Measurements from ENCODE around the gene C5orf46.
"Not testable (repeated sequence)": the region's sequence is repeated elsewhere in the genome, so short reads cannot be mapped to it uniquely, and the experiment has no call there.

C5orf46 gene

DNA sequence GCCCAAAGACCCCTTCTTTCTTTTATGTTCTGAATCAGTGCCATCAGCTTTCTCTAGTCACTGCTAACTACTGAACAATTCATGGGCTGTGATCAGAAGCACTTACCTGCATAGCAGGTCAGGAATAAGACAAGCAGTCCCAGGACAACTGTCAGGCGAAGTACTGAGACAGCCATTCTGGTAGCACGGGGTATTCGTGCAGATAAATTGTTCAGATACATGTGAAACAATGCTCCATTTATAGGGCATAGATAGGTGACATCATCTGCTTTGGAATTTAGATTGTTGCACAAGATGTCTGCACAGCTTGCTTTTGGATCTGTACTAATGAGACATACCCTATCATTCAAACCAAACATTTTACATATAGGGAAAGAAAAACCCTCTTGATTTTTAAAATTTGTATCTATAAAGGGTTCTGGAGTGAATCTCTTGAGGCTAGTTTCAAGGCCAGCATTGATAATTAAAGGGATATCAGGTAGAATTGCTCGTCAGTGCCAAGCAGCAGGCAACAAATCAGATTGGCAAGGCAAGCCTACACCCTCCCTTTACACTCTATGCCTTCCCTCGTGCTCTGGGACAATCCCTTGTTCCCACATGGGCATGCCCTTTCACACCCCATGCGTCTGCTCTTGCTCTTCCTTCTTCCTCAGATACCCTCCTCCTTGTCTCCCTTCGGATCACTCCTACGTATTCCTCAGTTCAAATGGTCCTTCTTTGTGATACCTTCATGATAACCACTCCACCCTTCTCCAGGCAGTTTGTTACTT lies at the start of gene C5orf46:
Gene C5orf46 (minus strand): TSS at position 213 of the 770 bp plus-strand sequence. CDS start 37 bp downstream, at position 176.
- DNase-seq: no peak

DNA sequence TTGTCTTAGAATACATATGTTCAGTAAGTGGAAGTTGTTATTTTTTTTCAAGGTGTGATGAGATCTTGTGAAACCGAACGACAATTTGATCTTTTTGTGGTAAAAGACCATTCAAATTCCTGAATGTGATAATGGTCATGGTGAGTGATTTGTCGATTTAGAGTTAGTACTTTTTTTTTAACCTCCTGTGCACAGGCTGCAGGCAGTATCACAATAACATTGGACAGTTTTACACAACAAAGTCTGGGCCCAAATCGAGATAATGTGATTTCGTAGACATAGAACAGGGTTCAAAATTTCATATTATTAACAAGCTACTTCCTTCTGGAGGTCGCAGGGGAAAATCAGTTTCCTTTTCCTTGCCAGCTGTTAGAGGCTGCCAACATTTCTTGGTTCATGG lies 48.6 kb upstream of the C5orf46 start:
- no peak for DNase-seq

DNA sequence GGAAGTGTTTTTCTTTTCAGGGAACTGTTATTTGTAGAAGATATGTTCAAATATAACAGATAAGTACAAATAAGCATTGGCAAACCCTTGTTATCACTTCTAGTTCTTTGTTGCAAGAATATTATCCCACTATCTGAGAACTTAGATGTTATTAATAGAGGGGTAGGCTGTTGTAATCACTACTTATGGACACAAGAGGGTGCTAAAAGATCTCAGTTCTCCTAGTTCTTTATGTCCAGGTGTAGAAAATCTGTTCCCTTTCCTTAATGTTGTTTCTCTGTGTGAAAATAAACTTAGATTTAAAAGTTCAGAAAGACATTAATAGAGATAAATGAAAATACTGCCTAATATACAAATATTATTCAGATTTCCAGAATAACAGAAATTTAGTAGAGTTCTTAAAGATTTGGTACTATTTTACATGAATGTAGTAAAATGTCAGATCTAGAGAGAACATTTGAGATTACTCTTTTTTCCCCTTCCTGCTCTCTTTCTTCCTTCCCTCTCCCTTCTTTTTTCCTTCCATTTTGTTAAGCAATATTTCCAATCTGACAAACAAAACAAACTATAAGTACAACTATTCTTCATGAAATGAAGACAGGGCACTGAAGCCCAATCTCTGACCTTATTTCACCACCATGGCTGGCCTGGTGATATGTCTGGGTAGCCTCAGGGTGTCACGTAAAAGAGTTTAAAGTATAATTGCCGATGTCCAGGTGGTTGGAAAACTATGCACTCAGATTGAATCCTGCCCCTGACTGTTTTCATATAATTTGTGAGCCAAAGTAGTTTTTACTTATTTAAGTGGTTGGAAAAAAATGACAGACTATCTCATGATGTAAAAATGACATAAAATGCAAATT lies 43.6 kb upstream of the C5orf46 start:
- peak; percentile 10 for DNase-seq

DNA sequence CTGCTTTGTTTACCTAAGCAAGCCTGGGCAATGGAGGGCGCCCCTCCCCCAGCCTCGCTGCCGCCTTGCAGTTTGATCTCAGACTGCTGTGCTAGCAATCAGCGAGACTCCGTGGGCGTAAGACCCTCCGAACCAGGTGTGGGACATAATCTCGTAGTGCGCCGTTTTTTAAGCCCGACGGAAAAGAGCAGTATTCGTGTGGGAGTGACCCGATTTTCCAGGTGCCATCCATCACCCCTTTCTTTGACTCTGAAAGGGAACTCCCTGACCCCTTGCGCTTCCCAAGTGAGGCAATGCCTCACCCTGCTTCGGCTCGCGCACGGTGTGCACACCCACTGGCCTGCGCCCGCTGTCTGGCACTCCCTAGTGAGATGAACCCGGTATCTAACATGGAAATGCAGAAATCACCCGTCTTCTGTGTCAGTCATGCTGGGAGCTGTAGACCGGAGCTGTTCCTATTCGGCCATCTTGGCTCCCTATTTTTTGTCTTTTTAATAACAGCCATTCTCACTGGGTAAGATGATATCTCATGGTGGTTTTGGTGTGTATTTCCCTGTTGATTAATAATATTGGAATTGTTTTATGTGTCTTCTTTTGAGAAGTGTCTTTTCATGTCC lies 40.4 kb upstream of the C5orf46 start:
- DNase-seq: not testable (repeated sequence)

DNA sequence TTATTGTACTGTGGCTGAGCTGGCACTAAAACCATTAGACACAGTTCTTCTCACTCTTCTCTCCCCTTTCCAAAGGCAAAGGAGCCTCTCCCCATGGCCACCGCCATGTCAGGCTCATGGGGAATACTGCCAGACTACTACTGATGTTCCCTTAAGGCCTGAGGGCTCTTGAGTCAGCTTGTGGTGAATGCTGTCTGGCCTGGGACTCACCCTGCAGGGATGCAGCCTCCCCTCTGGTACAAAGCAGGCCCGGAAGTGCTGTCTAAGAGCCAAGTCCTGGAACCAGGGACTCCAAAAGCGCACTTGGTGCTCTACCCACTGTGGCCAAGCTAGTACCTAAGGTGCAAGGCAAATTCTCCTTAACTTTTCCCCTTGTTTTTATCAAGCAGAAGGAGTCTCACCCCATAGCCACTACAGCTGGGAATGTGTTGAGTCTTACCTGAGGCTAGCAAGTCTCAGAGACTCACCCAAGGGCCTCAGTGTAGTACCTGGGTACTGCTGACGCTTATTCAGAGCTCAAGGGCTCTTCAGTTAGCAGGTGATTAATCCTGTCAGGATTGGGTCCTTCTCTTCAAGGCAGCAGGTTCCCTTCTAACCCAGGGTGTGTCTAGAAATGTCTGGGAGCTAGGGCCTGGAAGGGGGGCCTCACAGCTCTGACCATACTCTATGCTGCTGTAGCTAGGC lies 33.2 kb upstream of the C5orf46 start:
- no peak for DNase-seq

DNA sequence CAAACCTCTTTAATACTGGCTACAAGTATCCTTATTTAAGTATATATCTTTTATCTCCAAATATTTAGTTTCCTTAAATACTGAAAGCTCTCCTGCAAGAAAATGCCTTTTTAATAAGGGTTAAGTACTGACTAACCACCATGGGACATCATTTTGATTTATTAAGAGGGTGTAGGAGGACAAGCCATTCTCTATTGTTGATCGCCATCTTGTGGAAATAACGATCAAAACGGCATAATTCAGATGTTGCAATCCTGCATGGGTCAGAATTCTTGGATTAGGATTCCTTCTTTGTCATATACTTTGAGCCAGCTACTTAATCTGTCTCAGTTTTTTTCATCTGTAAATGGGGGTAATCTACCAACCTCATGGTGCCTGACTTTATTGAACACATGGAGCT lies 28.7 kb upstream of the C5orf46 start:
- no peak for DNase-seq

DNA sequence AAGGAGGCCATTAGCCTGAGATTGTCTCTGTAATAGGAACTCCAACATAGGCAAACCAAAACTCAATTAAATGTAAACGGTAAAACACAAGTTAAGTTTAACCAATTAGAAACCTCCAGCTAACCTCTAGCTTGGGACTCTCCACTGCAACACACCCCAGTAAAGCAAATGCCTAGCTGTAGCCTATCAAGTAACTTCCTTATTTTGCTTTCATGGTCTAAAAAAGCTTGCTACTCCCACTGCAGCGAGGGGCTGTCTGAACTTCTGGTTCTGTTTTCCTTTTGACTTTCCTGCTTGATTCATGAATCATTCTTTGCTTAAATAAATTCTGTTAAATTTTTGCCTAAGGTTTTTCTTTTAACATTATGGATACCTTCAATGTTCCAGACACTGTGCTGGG lies 24.4 kb upstream of the C5orf46 start:
- DNase-seq: no peak

DNA sequence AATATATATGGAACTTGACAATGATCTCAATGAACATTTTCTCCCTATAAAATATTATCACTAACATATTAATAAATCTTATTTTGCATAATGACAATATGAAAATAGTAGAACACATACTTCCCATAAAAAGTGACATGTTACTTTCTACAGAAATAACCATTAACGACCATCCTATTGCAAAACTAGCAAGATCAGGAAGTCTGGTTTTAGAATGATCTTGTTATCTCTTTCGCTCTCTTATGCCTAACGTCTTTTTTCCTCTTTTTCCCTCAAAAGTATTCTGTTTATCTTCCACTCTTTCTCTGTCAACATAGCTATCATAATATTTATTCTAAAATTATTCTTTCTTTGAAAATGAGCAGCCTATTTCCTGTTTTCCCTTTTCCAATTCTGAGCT lies 21.6 kb upstream of the C5orf46 start:
- no peak for DNase-seq

DNA sequence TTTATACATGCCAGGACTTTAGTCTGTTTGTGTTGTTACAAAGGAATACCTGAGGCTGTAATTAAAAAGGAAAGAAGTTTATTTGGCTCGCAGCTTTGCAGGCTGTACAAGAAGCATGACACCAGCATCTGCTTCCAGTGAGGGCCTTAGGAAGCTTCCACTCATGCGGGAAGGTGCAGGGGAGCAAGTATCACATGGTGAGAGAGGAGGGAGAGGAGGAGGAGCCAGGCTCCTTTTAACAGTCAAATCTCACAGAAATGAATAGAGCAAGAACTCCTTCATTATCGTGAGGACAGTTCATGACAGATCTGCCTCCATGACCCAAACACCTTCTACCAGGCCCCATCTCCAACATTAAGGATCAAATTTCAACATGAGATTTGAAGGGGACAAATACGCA lies 18.7 kb upstream of the C5orf46 start:
- no peak for DNase-seq

DNA sequence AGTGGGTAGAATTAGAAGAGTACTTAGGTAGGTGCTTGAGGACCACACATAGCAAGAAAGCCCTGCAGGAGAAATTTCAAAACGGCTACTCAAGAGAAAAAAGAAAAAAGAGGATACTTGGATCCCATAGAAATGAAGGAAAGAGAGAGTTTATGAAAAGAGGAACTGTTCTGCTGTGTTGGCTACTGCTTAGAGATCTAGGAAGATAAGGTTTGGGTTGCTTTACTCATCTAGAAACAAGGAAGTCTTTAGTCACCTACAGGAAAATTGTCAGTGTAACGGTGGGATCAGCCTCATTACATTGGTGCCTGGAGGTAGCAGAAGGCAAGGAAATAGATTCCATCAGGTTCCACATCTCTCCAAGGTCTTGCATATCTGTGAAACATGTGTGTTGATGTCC lies 14.8 kb upstream of the C5orf46 start:
- DNase-seq: no peak

DNA sequence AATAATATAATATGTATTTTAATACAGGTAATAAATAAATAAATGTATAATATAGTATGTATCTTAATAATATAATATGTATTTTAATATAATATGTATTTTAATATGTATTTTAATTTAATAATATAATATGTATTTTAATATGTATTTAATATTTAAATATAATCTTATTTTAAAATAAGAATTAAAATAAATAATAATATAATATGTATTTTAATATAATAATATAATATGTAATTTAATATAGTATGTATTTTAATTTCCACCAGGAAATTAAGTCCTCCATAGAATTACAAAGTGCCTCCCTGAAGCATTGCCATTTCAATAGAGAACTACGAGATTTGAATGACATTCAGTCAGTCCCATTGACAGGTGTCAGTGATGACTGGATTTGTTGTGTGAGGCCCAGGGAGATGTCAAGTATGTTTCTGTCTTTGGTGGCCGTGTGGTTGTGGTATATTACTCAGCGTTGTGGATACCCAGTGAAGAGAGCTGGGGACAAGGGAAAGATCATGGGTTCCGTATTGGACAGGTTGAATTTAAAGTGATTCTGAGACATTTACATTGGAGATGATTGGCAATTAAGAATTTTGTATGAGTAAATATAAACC lies 14.2 kb upstream of the C5orf46 start:
- DNase-seq: no peak

DNA sequence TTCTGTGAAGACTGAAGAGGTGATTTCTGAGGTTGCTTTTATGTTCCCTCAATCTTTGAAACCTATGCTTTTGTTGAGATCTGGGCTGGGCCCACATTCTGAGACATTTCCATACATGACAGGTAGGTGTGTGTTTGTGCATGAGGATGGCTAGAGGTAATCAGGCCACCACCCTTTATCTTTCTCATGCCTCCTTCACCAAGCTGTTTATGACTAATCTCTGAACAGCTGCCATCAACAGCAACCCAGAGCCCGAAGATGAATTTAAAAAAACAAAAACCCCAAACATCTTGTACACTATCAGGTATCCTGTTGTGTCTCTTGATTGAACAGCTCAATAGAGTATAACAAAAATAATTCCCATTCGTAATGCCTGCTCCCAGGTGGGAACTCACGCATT lies 12.6 kb upstream of the C5orf46 start:
- DNase-seq: no peak

DNA sequence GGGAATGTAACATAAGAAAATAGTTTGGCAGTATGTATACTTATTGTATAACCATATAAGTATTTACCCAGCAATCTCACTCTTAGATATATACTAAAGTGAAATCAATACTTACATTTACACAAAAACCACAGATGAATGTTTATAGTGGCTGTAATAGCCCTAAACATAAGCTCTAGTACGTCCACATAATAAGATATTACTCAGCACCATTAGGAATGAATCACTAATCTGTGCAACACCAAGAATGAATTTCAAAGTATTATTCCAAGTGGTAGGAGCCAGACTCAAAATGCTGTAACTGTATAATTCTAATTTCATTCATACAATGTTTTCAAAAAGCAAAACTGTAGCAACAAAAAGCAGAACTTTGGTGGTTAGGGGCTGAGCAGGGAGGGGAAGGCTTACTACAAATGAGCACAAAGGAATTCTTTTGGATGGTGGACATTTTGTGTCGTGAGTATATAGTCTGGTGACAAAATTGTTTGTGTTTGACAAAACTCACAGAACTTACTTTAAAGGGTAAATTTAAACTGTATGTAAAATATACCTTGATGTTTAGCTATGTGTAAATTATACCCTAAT lies 11.9 kb upstream of the C5orf46 start:
- DNase-seq: no peak

DNA sequence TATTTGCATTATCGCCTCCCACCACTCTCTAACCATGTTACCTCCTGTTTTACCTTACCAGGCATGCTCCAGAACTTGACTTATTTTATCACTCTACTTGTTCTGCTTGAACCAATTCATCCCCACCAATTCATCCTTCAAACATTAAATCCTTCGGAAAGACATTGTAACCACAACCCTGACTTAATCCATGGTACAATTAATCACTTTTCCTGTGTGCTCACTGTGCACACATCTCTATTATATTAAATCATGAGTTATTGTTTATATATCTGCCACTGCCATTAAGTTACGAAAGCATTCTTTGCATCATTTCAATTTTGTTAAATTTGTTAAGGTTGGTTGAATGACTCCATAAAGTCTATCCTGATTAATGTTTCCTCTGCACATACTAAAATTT lies 7.4 kb upstream of the C5orf46 start:
- no peak for DNase-seq

DNA sequence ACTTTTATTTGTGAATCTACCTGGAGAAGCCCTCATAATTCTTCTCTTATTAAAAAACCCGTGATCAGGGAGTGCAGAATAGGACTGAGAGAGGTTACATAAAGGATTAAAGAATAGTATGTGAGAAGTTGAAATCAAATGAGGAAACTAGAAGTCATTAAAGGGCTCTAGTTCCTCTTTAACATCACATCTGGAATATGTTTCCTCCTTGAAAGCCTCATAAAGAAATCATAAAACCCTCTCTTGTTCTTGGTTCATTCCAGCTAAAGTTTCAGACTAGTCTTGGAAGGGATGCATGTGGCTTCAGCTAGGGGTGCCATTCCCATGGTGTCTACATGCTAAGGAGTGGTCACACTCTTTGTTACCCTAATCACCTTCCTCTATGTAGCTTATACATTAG lies 5.7 kb upstream of the C5orf46 start:
- no peak for DNase-seq

DNA sequence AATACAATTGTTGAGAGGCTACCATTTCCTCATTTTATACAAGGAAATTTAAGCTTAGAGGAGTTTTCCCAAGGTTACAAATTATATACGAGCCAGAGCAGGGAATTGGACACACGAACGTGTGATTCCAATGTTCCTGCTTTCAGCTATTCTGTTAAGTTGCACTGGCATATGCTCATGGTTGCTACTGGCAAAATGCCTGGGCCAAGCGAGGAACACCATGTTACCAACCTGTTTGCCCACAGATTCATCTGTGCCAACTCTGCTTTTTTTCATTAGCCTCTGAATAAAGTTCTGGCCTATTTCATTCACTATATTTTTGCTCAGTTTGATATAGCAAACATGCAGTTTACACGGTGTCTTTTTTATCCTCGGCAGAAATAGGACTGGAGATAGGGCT lies 5.1 kb upstream of the C5orf46 start:
- no peak for DNase-seq

DNA sequence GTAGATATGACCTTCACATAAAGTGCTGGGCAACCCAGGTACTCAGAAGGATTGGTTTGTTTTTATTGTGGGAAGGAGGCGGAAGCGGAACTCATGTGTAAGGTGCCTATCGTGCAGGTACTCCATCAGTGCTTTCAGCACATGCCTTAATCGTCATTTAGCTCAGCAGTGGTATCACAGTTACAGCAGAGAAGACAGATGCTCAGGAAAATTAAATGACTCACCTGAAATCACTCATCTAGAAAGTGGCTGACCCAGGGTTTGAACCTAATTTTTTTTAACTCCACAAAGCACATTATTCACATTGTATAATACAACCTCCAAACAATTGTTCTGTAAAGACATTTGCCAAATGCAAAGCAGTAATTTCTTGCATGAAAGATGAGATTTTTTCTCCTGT lies 2.2 kb downstream of the C5orf46 start:
- DNase-seq: no peak

DNA sequence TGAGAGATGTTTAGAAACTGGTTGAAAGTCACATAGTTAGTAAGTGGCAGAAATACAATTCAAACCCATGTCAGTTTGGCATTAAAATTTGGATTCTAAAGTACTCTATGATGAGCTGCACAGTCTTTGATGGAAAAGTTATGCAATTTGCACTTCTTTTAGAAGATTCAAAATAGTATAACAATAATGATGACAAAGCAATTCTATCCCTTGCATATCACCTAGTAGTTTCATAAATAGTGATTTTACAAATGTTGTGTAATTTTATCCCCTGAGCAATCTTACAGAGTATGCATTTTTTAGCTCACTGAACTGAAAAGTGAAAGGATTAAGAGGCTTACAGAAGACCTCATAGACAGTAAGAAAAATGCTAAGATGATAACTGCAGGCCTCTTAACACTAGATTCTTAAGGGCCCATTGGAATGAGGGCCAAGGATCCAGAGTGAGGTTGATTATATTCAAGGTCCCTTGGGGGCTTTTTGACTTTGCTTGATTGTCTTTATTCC lies 3.7 kb downstream of the C5orf46 start:
- no peak for DNase-seq

DNA sequence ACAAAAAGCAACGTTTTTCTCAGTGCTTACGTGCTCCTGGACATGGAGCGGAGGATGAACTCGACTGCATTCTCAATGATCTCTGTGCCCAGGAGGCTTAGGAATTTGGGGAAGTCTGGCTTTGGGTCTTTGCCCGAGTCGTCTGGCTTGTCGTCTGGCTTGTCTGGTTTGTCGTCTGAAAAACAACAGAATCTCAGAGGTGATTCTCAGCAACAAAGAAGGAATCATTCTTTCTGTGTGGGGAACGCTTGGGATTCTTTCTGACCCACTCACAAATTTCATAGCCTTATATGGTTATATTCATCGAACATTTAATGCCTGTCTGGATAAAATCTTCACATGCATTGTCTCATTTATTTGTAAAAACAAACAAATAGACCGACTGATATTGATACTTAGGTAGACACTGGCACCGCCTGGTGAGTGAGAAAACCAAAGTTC lies 4.7 kb downstream of the C5orf46 start:
- no peak for DNase-seq

DNA sequence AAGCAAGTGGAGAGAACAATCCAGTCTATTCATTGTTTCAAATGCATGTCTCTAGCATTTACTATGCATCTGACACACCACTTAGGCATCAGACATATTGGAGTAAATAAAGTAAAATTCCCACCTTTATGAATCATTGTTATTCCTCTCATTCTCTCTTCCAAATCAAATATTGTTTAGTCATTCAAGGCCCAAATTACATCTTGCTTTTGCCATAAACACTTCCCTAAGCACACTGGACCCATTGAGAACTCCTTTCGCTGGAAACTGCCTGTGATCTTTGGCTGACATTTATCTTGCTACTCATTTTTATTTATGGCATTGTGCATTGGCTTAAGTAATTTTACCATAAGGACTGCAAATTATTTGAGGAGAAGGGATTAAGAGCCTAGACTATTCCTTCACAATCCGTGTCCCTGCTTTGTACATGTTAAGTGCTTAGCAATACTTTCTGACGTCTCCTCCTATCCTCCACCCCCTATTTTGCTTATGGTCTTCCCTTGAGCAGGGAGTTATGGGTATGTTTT lies 7.4 kb downstream of the C5orf46 start:
- DNase-seq: no peak

DNA sequence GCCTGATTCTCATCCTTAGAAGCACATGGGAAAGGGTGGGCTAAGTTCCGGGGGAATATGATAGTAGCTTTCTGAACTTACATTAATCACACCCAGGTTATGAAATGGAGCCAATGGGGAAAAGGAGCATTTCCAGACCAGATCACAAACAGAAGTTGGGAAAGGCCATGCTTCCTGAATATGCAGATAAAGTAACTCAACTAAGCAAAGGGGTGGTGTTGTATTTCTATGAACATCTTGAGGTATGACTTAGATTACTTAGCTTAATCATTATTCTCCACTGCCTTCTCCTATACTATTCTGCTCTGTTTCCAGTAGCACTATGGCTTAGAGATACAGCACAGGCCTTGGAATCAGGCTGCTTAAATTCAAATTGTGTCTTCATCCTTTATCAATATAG lies 10.5 kb downstream of the C5orf46 start:
- no peak for DNase-seq

DNA sequence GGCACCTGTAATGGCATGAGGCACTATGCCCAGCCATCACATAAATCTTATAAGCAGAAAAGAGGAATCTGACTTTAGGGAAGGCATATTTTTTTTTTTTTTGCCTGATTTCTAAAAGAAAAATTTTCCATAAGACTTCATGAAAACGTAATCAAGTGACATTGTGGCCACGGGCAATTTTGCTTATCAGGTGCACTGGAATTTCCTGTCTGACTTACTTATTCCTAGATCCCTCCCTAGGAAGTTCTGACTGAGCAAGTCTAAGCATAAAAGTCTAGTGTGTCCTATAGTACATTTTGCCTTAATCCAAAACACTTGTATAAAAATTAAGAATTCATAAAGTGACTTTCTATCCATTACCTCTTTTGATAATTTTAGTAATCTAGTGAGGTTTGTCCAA lies 12.5 kb downstream of the C5orf46 start:
- no peak for DNase-seq

Data from DMS 273 treated with DMSO at 0.1 percent for 48 hours (cell line).